Measurements from ENCODE around the gene PCBP4.

Gene PCBP4

DNA sequence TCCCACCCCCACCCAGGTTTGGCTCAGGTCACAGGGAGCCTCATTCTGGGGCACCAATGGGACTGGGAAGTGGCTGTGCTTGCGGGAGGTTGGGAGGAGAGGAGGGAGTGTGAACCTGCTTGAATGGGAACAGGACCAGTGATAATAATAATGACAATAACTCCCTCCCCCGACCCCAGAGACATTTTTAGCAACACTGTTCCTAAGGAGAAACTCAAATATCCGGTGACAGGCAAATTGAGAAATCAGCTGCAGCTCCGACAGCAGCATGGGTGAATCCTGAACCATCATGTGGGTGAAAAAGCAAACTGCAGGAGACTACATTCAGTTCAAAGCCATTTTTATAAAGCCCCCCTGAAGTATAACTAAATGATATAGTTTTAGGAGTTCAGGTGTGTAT lies 40.0 kb upstream of the PCBP4 start:
- no peak overlapping the region for H3K4me3 ChIP-seq (ENCODE audit: low read depth, low read length)
- TF ChIP-seq, protein P1, sequence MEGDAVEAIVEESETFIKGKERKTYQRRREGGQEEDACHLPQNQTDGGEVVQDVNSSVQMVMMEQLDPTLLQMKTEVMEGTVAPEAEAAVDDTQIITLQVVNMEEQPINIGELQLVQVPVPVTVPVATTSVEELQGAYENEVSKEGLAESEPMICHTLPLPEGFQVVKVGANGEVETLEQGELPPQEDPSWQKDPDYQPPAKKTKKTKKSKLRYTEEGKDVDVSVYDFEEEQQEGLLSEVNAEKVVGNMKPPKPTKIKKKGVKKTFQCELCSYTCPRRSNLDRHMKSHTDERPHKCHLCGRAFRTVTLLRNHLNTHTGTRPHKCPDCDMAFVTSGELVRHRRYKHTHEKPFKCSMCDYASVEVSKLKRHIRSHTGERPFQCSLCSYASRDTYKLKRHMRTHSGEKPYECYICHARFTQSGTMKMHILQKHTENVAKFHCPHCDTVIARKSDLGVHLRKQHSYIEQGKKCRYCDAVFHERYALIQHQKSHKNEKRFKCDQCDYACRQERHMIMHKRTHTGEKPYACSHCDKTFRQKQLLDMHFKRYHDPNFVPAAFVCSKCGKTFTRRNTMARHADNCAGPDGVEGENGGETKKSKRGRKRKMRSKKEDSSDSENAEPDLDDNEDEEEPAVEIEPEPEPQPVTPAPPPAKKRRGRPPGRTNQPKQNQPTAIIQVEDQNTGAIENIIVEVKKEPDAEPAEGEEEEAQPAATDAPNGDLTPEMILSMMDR (IDR thresholded peaks at IDR 0.05; ENCODE audit: low read depth, low read length): no peak

DNA sequence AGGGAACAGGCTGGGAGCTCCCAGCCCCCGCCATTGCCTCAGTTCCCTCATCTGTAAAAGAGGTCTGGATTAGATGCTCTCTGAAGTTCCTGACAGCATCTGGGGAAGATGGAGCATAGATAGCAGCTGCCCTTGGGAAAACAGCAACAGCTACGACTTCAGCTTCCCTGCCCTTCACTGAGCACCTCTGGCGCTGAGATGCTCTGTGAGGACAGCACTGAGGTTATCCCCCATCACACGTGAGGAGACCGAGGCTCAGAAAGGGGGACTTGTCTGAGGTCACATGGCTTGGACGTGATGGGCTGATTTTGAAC lies 39.5 kb upstream of the PCBP4 start:
- H3K4me3 ChIP-seq (ENCODE audit: low read depth, low read length): no peak overlapping the region
- TF ChIP-seq, protein P1 (IDR thresholded peaks at IDR 0.05; ENCODE audit: low read depth, low read length): no peak

DNA sequence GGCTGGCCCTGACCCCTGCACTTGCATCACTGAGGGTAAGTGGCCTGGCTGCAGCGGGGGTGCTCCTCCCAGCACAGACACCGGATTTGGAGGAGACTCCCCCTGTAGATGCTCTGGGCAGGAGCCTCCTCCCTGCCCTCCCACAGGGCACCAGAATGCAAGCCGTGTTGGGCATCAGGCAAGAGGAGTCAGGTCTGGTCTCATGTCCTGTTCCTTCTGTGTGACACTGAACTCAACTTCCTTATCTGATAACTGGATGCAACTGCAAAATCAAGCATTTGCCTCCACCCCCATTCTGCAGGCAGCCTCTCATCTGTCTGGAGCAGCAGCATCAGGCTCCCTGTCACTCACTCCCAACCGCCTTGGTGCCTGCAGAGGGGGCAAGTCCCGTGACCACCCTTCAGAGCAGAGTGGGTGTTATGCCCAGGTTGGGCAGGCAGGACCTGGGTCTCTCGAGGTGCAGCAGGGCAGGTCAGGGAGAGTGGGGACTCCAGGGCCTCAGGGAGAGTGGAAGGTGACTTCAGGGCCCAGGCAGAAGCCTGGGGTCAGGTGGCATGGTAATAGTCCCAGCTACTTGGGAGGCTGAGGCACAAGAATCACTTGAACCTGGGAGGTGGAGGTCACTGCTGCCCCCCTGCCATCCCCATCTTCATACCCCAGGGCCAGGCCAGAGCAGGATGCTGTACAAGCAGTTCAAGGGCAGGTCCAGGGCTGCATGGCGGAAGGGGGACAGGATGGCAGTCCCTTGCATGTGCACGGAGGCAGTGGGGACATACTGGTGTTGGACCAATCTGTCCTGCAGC lies 39.0 kb upstream of the PCBP4 start:
- no peak overlapping the region for H3K4me3 ChIP-seq (ENCODE audit: low read depth, low read length)
- TF ChIP-seq, protein P1 (IDR thresholded peaks at IDR 0.05; ENCODE audit: low read depth, low read length): no peak

DNA sequence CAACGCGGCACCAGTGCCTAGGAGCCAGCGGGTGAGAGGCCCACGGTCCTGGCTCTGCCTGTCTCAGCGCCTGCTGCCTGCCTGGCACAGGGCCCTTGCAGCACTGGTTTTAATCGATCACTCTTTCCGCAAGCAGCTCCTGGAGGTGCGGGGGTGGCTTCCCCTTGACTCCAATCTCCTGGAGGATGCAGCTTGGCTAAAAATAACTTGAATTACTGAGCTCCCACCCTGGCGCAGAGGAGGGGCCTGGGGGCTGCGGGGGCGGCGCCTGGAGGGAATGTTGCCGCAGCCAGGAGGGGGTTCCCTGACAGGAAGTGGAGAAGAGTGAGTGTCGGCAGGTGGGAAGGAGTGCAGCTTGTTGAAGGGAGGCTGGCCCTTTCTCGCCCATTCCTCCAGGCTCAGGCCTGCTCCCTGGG lies 38.3 kb upstream of the PCBP4 start:
- TF ChIP-seq, protein P1 (IDR thresholded peaks at IDR 0.05; ENCODE audit: low read depth, low read length): no peak
- H3K4me3 ChIP-seq (ENCODE audit: low read depth, low read length): no peak overlapping the region

DNA sequence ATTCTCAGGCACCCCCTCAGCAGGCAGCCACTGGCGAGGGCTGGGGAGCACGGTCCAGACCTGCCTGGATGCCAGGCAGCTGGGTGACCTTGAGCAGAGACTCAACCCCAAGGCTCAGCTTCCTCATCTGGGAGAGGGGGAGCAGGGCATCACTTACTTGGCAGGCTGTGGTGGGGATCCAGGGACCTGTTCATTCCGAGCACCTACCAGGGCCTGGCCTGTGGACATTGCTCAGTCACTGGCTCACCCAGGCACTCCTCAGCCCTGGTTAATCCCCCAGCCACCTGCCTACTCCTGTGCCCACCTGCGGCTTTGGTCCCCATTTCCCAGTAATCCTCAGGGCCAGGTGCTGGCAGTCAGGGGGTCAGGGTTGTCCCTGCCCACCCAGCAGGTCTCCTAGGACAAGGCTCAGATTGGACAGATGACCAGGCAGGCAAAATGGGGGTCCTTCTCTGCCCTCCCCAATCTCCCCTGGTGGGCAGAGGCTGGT lies 37.7 kb upstream of the PCBP4 start:
- H3K4me3 ChIP-seq (ENCODE audit: low read depth, low read length): no peak overlapping the region
- TF ChIP-seq, protein P1 (IDR thresholded peaks at IDR 0.05; ENCODE audit: low read depth, low read length): no peak

DNA sequence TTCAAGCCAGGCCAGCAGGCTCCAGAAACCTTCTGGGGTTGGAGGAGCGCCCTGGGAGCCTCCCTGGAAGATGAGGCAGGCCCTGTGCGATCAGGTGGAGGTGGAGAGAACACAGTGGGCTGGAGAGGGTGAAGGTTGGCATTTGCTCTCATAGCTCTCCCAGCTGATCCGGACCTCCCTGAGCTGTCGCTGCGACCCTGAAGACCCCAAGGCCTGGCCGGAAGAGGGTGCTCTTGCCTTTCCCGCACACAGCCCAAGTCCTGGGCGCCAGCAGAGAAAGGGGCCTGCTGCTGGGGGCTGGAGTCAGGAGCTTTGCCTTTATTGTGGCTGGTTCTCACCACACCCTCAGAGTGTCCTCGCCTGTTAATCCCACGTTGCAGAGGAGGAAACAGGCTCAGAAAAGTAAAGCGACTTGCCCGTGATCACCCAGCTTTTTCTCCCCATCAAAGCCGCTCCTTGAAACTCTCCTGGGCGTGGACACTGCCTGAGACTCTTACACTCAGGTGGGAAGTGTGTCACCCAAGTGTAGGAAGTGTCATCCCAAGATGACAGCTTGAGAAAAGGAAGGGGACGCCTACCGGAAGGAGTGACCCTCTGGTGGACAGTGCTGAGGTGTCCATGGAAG lies 37.0 kb upstream of the PCBP4 start:
- no peak overlapping the region for H3K4me3 ChIP-seq (ENCODE audit: low read depth, low read length)
- TF ChIP-seq, protein P1 (IDR thresholded peaks at IDR 0.05; ENCODE audit: low read depth, low read length): peak; percentile 72

DNA sequence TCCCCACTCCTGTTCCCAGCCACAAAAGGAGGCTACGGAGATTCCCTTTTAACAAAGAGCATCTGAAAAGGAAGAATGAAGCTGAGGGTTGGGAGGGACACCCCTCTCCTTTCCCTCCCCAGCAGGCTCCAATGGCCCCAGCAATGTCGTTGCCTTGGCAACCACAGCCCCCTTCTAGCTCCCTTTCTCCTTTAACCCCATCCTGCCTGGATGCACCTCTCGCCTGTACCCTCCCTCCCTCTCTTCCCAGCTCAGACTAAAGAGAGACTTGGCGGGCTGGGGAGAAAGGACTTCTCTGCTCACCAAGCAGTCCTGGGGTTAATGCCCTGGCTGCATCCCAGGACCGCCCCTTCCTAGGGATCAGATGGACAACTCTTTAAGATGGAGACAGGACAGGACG lies 35.5 kb upstream of the PCBP4 start:
- TF ChIP-seq, protein P1 (IDR thresholded peaks at IDR 0.05; ENCODE audit: low read depth, low read length): no peak
- H3K4me3 ChIP-seq (ENCODE audit: low read depth, low read length): no peak overlapping the region
